Transverse colon (tissue), 4 donors: ENCODE measurements around the gene MRGPRG. TPM values are rescaled to one million over a fixed set of nuclear protein-coding genes. Genes with fewer than 3 reads are reported as not detected.
"Not testable (repeated sequence)": the region's sequence is repeated elsewhere in the genome, so short reads cannot be mapped to it uniquely, and the experiment has no call there.

Experiments
- DNase-seq: peaks from one replicate; pipeline ENCODE4 v3.0.0-alpha.2; 2019
- H3K27ac ChIP-seq, 4 donors: fragments of 200-600 bp; sonication (generic); 2 replicates each; pipeline ENCODE4 v1.5.1; 2016 to 2018; ENCODE audit warnings: inconsistent platforms in 4 of 4
- H3K27me3 ChIP-seq: fragments of 200-600 bp; sonication (generic); 2 replicates; pipeline ENCODE4 v1.5.1; 2017; ENCODE audit warnings: inconsistent platforms
- H3K36me3 ChIP-seq, 4 donors: fragments of 200-600 bp; sonication (generic); 2 replicates each; pipeline ENCODE4 v1.5.1; 2017 to 2019; ENCODE audit warnings: inconsistent platforms in 4 of 4
- H3K4me1 ChIP-seq, 4 donors: fragments of 200-600 bp; sonication (generic); 2 replicates each; pipeline ENCODE4 v1.5.1; 2017 to 2020; ENCODE audit warnings: inconsistent platforms in 4 of 4
- H3K4me3 ChIP-seq, 4 donors: fragments of 200-600 bp; sonication (generic); 1 replicate in 1 of 4; 2 replicates in 3 of 4; pipeline versions ENCODE4 v1.5.1 to v1.6.1; 2017 to 2019; ENCODE audit warnings: inconsistent platforms in 4 of 4
- H3K9me3 ChIP-seq, 2 donors: fragments of 200-600 bp; sonication (generic); 2 replicates each; pipeline ENCODE4 v1.5.1; 2017 to 2019; ENCODE audit warnings: inconsistent platforms in 2 of 2
- CTCF ChIP-seq, 5 experiments: fragments of 200-600 bp in 3 of 5; fragments of 450-650 bp in 2 of 5; sonication (generic) in 3 of 5; IDR thresholded peaks; 1 replicate in 2 of 5; 2 replicates in 3 of 5; pipeline ENCODE4 v1.5.1; 2016 to 2017; ENCODE audit warnings: antibody characterized with exemption in 5 of 5, inconsistent platforms in 3 of 5, mild to moderate bottlenecking in 2 of 5, moderate library complexity in 1 of 5
- EP300 ChIP-seq: sonication (generic); formaldehyde crosslinking; IDR thresholded peaks from one replicate; pipeline ENCODE4 v1.6.1; 2017; ENCODE audit warnings: antibody characterized with exemption, low read depth
- POLR2A ChIP-seq: fragments of 450-650 bp; IDR thresholded peaks from one replicate; pipeline ENCODE4 v1.6.1; 2016; ENCODE audit warnings: antibody characterized with exemption, mild to moderate bottlenecking, moderate library complexity
- POLR2AphosphoS5 ChIP-seq, 3 donors: sonication (generic); formaldehyde crosslinking; IDR thresholded peaks; one replicate each; pipeline ENCODE4 v1.6.1; 2016; ENCODE audit warnings: antibody characterized with exemption in 3 of 3
- WGBS, 2 donors: methylation state at CpG; one replicate each; pipeline ENCODE4 v1.1.5; 2018; ENCODE audit warnings: low coverage in 1 of 2; 5-methylcytosine and 5-hydroxymethylcytosine counted together
- in situ Hi-C, 4 donors: fragments of 200-750 bp; cut with MboI; loops; one replicate each; pipeline versions ENCODE4 v1.15.0 to v1.15.1; 2017; ENCODE audit warnings: low sequenced_read_pairs in 3 of 4, low pct_ligation_motif_present in 1 of 4, low pct_unique_long_range_greater_than_20kb in 1 of 4
- intact Hi-C: fragments of 100-400 bp; cut with DNase I; formaldehyde crosslinking; loops from one replicate; pipeline ENCODE4 v1.15.1; 2023; ENCODE audit warnings: low total_unique reads
- total RNA-seq, 4 donors: library from RNA; depleted of rRNA; stranded (reverse); fragments of >200 nt; gene quantifications; one replicate each; pipeline ENCODE4 v1.1.0, GENCODE V29; 2016

Gene MRGPRG
- not detected for total RNA-seq

- H3K4me1 ChIP-seq: peaks cover 0 to 7% (median 0%) of the 10 kb centered on the region in 4 donors
- H3K4me3 ChIP-seq: no peak within 1 kb of the TSS
- 74% methylated on average over 35 of the region's 35 CpGs; no CpG with 5 or more reads in 1 of the 2 donors for WGBS, 2 donors
- in situ Hi-C loops (loop anchor here (10.0 to 25.0 kb wide), 4 partner anchors 106 to 184 kb away; no protein-coding TSS in a partner anchor), intact Hi-C loops (loop anchor here (10.0 kb wide), 1 partner anchor 184 kb away; no protein-coding TSS in a partner anchor)
- DNase-seq: peak; percentile 6
- H3K36me3 ChIP-seq: no peaks in the 10 kb centered on the region
- no peak within 1 kb of the TSS for H3K27ac ChIP-seq
- peaks cover 80% of the 10 kb centered on the region for H3K27me3 ChIP-seq
- H3K9me3 ChIP-seq: no peaks in the 10 kb centered on the region
- TF ChIP-seq CTCF (IDR thresholded peaks at IDR 0.05) (no peak), EP300 (no peak), POLR2AphosphoS5 (IDR thresholded peaks at IDR 0.05) (no peak), POLR2A (no peak)
These were observed at the start of gene MRGPRG for GRCh38 chr11:3218483-3219280. TSS of gene MRGPRG (minus strand) at chr11:3218813. CDS start at chr11:3218813, 0 bp downstream.

GRCh38 chr11:3262548-3262947 lies 43.9 kb upstream of the MRGPRG start:
- H3K27ac ChIP-seq, H3K4me3 ChIP-seq, in situ Hi-C loops, DNase-seq, H3K27me3 ChIP-seq, H3K36me3 ChIP-seq, H3K9me3 ChIP-seq, H3K4me1 ChIP-seq, intact Hi-C loops: not testable (repeated sequence)
- 66 to 72% methylated on average over 3 to 6 of the region's 7 CpGs for WGBS, 2 donors

- H3K27me3 ChIP-seq, H3K4me3 ChIP-seq, in situ Hi-C loops, DNase-seq, intact Hi-C loops, H3K9me3 ChIP-seq, H3K36me3 ChIP-seq, H3K4me1 ChIP-seq, H3K27ac ChIP-seq: not testable (repeated sequence)
- 83% methylated on average over 5 to 6 of the region's 8 CpGs for WGBS, 2 donors
These were observed 43.2 kb upstream of the MRGPRG start for GRCh38 chr11:3261831-3262230.

GRCh38 chr11:3257509-3257908 lies 38.9 kb upstream of the MRGPRG start:
- in situ Hi-C loops: not testable (repeated sequence)

GRCh38 chr11:3255241-3255640 lies 36.6 kb upstream of the MRGPRG start:
- in situ Hi-C loops, H3K4me3 ChIP-seq, H3K4me1 ChIP-seq, H3K36me3 ChIP-seq, intact Hi-C loops, DNase-seq, H3K27ac ChIP-seq, H3K27me3 ChIP-seq, H3K9me3 ChIP-seq: not testable (repeated sequence)
- no CpG with 5 or more reads among the region's 12 CpGs for WGBS, 2 donors

More at GRCh38 chr11:3257509-3257908, 38.9 kb upstream of the MRGPRG start:
- H3K9me3 ChIP-seq, intact Hi-C loops, H3K4me1 ChIP-seq, H3K27ac ChIP-seq, H3K36me3 ChIP-seq, H3K4me3 ChIP-seq, H3K27me3 ChIP-seq, DNase-seq: not testable (repeated sequence)
- 87% methylated on average over 1 of the region's 1 CpG; no CpG with 5 or more reads in 1 of the 2 donors for WGBS, 2 donors

GRCh38 chr11:3254773-3255172 lies 36.2 kb upstream of the MRGPRG start:
- H3K27me3 ChIP-seq, H3K4me1 ChIP-seq, H3K27ac ChIP-seq, intact Hi-C loops, H3K36me3 ChIP-seq, H3K4me3 ChIP-seq, H3K9me3 ChIP-seq, DNase-seq, in situ Hi-C loops: not testable (repeated sequence)
- WGBS, 2 donors: no CpG with 5 or more reads among the region's 14 CpGs
